Non-pigmented ciliary epithelial cell (primary cell): ENCODE measurements around the gene PRDX3.

Experiments
- DNase-seq: peaks from one replicate; pipeline ENCODE4 v3.0.0-alpha.2; 2010; ENCODE audit warnings: low read depth

Gene PRDX3

GRCh38 chr10:119178372-119179119 is at the start of gene PRDX3:
Gene PRDX3, minus strand, starts transcription at chr10:119178812. Its CDS starts 22 bp downstream, at chr10:119178790.
- no peak for DNase-seq

GRCh38 chr10:119227825-119228224 is 49.2 kb upstream of the PRDX3 start:
- DNase-seq: no peak

GRCh38 chr10:119225083-119225658 is 46.6 kb upstream of the PRDX3 start:
- no peak for DNase-seq

- DNase-seq: no peak
These were observed 44.4 kb upstream of the PRDX3 start for GRCh38 chr10:119222966-119223386.

- DNase-seq: no peak
These were observed 43.9 kb upstream of the PRDX3 start for GRCh38 chr10:119222537-119222936.

GRCh38 chr10:119221666-119222065 is 43.1 kb upstream of the PRDX3 start:
- DNase-seq: no peak

- DNase-seq: no peak
These were observed 42.6 kb upstream of the PRDX3 start for GRCh38 chr10:119221201-119221600.

GRCh38 chr10:119219871-119220270 is 41.3 kb upstream of the PRDX3 start:
- no peak for DNase-seq

- no peak for DNase-seq
These were observed 39.4 kb upstream of the PRDX3 start for GRCh38 chr10:119217991-119218490.

GRCh38 chr10:119217401-119217800 is 38.8 kb upstream of the PRDX3 start:
- DNase-seq: no peak

- no peak for DNase-seq
These were observed 37.5 kb upstream of the PRDX3 start for GRCh38 chr10:119216127-119216526.

- DNase-seq: no peak
These were observed 36.8 kb upstream of the PRDX3 start for GRCh38 chr10:119215371-119215770.

GRCh38 chr10:119211625-119212441 is 33.2 kb upstream of the PRDX3 start:
- no peak for DNase-seq

GRCh38 chr10:119211176-119211575 is 32.6 kb upstream of the PRDX3 start:
- no peak for DNase-seq

- DNase-seq: no peak
These were observed 32.0 kb upstream of the PRDX3 start for GRCh38 chr10:119210633-119211032.

- no peak for DNase-seq
These were observed 31.2 kb upstream of the PRDX3 start for GRCh38 chr10:119209736-119210355.

- DNase-seq: no peak
These were observed 30.6 kb upstream of the PRDX3 start for GRCh38 chr10:119209035-119209735.

GRCh38 chr10:119208553-119208940 is 29.9 kb upstream of the PRDX3 start:
- DNase-seq: no peak

GRCh38 chr10:119207713-119208552 is 29.3 kb upstream of the PRDX3 start:
- no peak for DNase-seq

GRCh38 chr10:119207366-119207666 is 28.7 kb upstream of the PRDX3 start, which contains the start of gene GRK5:
Gene GRK5, plus strand, starts transcription at chr10:119207571. Its CDS starts 347 bp downstream, at chr10:119207918.
- DNase-seq: no peak
